ENCODE data around the gene DLG2. TPM values are rescaled to one million over a fixed set of nuclear protein-coding genes. Genes with fewer than 3 reads are reported as not detected.
"Not testable (repeated sequence)": the region's sequence is repeated elsewhere in the genome, so short reads cannot be mapped to it uniquely, and the experiment has no call there.

The DLG2 gene
- total RNA-seq, 1 donor from 2014 or later: 0.43 TPM

DNA sequence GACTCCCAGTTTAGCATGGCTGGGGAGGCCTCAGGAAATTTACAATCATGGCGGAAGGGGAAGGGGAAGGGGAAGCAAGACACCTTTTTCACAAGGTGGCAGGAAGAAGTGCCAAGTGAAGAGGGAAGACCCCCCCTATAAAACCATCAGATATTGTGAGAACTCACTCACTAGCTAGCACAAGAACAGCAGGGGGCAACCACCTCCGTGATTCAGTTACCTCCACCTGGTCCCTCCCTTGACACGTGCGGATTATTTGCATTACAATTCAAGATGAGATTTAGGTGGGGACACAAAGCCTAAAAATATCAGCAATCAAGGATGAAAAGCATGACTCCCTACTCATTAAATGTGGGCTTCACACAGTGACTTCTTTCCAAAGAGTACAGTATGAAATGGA is 2186.0 kb downstream of the DLG2 start:
- H3K27ac ChIP-seq: no peak overlapping the region
- H3K4me3 ChIP-seq: no peak overlapping the region
- TF ChIP-seq, protein P1, sequence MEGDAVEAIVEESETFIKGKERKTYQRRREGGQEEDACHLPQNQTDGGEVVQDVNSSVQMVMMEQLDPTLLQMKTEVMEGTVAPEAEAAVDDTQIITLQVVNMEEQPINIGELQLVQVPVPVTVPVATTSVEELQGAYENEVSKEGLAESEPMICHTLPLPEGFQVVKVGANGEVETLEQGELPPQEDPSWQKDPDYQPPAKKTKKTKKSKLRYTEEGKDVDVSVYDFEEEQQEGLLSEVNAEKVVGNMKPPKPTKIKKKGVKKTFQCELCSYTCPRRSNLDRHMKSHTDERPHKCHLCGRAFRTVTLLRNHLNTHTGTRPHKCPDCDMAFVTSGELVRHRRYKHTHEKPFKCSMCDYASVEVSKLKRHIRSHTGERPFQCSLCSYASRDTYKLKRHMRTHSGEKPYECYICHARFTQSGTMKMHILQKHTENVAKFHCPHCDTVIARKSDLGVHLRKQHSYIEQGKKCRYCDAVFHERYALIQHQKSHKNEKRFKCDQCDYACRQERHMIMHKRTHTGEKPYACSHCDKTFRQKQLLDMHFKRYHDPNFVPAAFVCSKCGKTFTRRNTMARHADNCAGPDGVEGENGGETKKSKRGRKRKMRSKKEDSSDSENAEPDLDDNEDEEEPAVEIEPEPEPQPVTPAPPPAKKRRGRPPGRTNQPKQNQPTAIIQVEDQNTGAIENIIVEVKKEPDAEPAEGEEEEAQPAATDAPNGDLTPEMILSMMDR (IDR thresholded peaks at IDR 0.05): no peak
- H3K9me3 ChIP-seq: no peaks in the 10 kb centered on the region
- DNase-seq (ENCODE audit: low spot score in 2 of 2): no peak
- intact Hi-C loops (cut with DNase I): no loop called here
- no peaks in the 10 kb centered on the region for H3K4me1 ChIP-seq
- H3K36me3 ChIP-seq: no peaks in the 10 kb centered on the region
- H3K27me3 ChIP-seq: no peaks in the 10 kb centered on the region

DNA sequence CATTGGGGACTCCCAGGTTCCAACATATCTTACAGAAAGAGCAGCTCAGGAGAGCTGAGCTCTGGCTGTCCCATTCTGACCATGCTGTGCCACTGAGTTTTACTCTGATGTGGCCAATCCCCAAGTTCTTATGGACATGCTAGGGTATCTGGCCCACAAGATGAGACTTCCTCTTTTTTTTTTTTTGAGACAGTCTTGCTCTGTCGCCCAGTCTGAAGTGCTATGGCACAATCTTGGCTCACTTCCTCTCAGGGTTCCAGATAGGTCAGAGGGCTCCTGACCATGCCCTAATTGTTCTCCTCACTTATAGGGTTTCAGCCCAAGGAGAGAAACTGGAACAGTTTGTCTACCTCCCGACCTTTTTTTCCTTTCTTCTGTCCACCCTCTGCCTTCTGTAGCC is 2188.7 kb downstream of the DLG2 start:
- no peak for DNase-seq (ENCODE audit: low spot score in 2 of 2)
- TF ChIP-seq, protein P1 (IDR thresholded peaks at IDR 0.05): no peak
- Histone ChIP-seq H3K27ac (no peak overlapping the region), H3K4me1 (no peaks in the 10 kb centered on the region), H3K36me3 (no peaks in the 10 kb centered on the region), H3K9me3 (no peaks in the 10 kb centered on the region), H3K27me3 (no peaks in the 10 kb centered on the region), H3K4me3 (no peak overlapping the region)
- intact Hi-C loops (cut with DNase I): no loop called here

DNA sequence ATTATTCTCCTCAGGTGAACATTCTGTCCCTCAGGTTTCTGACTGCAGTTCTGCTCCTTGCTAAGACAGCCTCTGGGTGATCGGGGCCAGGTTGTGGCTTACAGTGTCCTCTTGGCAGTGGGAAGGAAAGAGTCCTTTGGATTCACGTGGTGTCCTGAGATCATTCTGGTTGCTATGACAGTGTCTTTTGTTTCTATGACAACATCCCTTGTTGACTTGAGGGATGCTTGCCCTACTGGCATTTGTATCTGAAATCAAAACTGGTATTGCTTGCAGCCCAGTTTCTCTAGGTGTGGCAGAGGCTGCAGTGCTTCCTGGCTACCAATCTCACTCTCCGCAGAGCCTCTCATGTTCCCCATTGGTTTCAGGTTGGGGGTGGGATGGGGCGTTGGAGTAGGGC is 2189.2 kb downstream of the DLG2 start:
- H3K36me3 ChIP-seq: no peaks in the 10 kb centered on the region
- intact Hi-C loops (cut with DNase I): no loop called here
- no peak overlapping the region for H3K27ac ChIP-seq
- TF ChIP-seq, protein P1 (IDR thresholded peaks at IDR 0.05): no peak
- H3K9me3 ChIP-seq: no peaks in the 10 kb centered on the region
- no peaks in the 10 kb centered on the region for H3K4me1 ChIP-seq
- DNase-seq (ENCODE audit: low spot score in 2 of 2): no peak
- no peaks in the 10 kb centered on the region for H3K27me3 ChIP-seq
- H3K4me3 ChIP-seq: no peak overlapping the region

DNA sequence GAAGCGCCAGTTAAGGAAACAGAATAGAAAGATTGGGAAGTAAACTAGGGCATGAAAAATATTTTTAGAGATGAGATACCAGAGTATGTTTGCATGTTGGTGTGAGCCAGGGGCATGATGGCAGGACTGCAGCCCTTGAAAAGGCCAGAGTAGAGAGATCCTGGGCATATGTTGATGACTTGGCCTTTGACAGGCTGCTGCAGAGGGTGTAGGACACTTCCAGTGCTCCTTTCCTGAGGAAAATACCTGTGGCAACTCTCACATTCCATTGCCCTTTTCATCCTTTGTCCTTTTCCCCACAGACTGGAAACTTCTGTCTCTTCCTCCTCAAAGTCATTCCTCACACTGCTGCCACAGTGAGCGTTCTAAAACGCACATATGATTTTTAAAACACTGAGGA is 2190.3 kb downstream of the DLG2 start:
- no peak for DNase-seq (ENCODE audit: low spot score in 2 of 2)
- Histone ChIP-seq H3K9me3 (no peaks in the 10 kb centered on the region), H3K4me3 (no peak overlapping the region), H3K36me3 (no peaks in the 10 kb centered on the region), H3K27me3 (no peaks in the 10 kb centered on the region), H3K4me1 (no peaks in the 10 kb centered on the region), H3K27ac (no peak overlapping the region)
- intact Hi-C loops (cut with DNase I): no loop called here
- TF ChIP-seq, protein P1 (IDR thresholded peaks at IDR 0.05): no peak

DNA sequence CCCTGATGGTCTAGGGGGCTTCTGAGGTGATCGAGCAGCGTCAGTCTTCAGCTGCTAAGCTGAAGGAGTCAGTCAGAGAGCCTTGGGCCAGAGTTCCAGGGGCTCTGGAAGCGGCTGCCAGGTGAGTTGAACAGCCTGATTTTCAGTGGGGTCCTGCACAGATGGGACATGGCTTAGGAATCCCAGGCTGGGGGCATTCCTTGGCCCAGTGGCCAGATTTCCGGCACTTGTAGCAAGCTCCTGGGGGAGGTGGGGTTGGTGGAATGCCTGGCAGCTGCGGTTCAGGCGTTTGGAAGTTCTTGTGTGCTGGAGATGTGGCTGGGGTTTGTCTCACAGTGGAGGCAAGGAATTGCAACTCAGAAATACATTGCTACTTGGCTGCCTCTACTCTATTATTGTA is 2192.3 kb downstream of the DLG2 start:
- H3K9me3 ChIP-seq; intact Hi-C loops (cut with DNase I); H3K36me3 ChIP-seq; H3K27me3 ChIP-seq; H3K27ac ChIP-seq; DNase-seq (ENCODE audit: low spot score in 2 of 2); H3K4me3 ChIP-seq; H3K4me1 ChIP-seq: not testable (repeated sequence)

DNA sequence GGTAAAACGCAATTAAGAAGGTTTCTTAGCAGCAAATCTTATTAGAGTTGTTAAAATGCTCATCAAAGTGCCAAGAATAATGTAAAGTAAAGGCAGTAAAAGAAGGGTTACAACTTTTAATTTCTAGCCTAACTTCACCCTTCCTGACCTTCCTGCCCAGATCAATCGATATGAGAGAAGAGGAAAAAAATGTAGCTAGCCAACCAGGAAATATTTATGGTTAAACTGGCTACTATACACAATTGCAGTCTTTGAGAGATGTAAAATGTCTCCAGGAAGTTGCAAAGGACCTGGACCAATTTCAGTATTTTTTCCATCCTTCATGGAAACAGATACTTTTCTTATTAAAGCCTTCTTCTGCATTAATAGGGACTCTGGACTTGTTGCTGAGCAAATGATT is 2199.2 kb downstream of the DLG2 start:
- H3K36me3 ChIP-seq: no peaks in the 10 kb centered on the region
- no peak overlapping the region for H3K27ac ChIP-seq
- intact Hi-C loops (cut with DNase I): no loop called here
- no peak overlapping the region for H3K4me3 ChIP-seq
- no peaks in the 10 kb centered on the region for H3K27me3 ChIP-seq
- TF ChIP-seq, protein P1 (IDR thresholded peaks at IDR 0.05): no peak
- DNase-seq (ENCODE audit: low spot score in 2 of 2): no peak
- no peaks in the 10 kb centered on the region for H3K4me1 ChIP-seq
- H3K9me3 ChIP-seq: no peaks in the 10 kb centered on the region
